ENCODE results near the gene HSD11B1.

GRCh38 chr1:209655411-209656231, 49.0 kb upstream of the HSD11B1 start:
- no peak for TF ChIP-seq CTCF (IDR thresholded peaks at IDR 0.05 in 2 of 3, conservative IDR thresholded peaks at IDR 0.05 in 1 of 3; ENCODE audit: borderline replicate concordance in 1 of 3, insufficient read depth in 1 of 3, low read depth in 2 of 3, low read length in 2 of 3)
- TF ChIP-seq ATF3 (IDR thresholded peaks at IDR 0.05), result no peak
- peak; percentile 55 for TF ChIP-seq POLR2AphosphoS5 (IDR thresholded peaks at IDR 0.05; ENCODE audit: low read depth, low read length)
